AG09309 (cell line): ENCODE data around the gene CARM1.
A peak's percentile ranks its signal among the peaks of the same experiment; 100 is the strongest.
"Not testable (repeated sequence)": the region's sequence is repeated elsewhere in the genome, so short reads cannot be mapped to it uniquely, and the experiment has no call there.

Experiments
- DNase-seq: peaks from one replicate; pipeline ENCODE4 v3.0.0-alpha.2; 2010; ENCODE audit warnings: low read depth
- H3K4me3 ChIP-seq: 2 replicates; pipeline ENCODE4 v1.5.1; 2011; ENCODE audit warnings: mild to moderate bottlenecking, low read depth, low read length, moderate library complexity; ENCODE audit not compliant: control insufficient read depth
- CTCF ChIP-seq: IDR thresholded peaks from 2 replicates; pipeline ENCODE4 v1.5.1; 2011; ENCODE audit warnings: mild to moderate bottlenecking, low read depth, low read length, inconsistent platforms; ENCODE audit not compliant: insufficient read depth, control insufficient read depth; ENCODE audit errors: missing control alignments

The CARM1 gene

GRCh38 chr19:10945264-10945663 is 73.9 kb downstream of the CARM1 start:
- no peak for TF ChIP-seq CTCF
- H3K4me3 ChIP-seq: no peak overlapping the region
- DNase-seq: no peak

GRCh38 chr19:10946958-10947657 is 75.8 kb downstream of the CARM1 start:
- TF ChIP-seq CTCF: no peak
- H3K4me3 ChIP-seq: no peak overlapping the region
- no peak for DNase-seq

- no peak for TF ChIP-seq CTCF
- no peak overlapping the region for H3K4me3 ChIP-seq
- no peak for DNase-seq
Measured at GRCh38 chr19:10952809-10953208, 81.5 kb downstream of the CARM1 start.

- DNase-seq, H3K4me3 ChIP-seq: not testable (repeated sequence)
Measured at GRCh38 chr19:10959277-10959968, 88.1 kb downstream of the CARM1 start.

- TF ChIP-seq CTCF: no peak
- DNase-seq: peak; percentile 73
- H3K4me3 ChIP-seq: peak within 1 kb of the TSS; percentile 80
Measured at GRCh38 chr19:10960314-10961072, 89.1 kb downstream of the CARM1 start, which contains the start of gene SMARCA4. Gene SMARCA4 (plus strand): TSS chr19:10961030. CDS start chr19:10984152, 23,122 bp downstream.

- peak overlapping the region; percentile 80 for H3K4me3 ChIP-seq
- TF ChIP-seq CTCF: no peak
- no peak for DNase-seq
Measured at GRCh38 chr19:10961073-10961860, 89.9 kb downstream of the CARM1 start.

- DNase-seq: no peak
- H3K4me3 ChIP-seq: no peak overlapping the region
- no peak for TF ChIP-seq CTCF
Measured at GRCh38 chr19:10962863-10963262, 91.5 kb downstream of the CARM1 start.
